HepG2 (cell line): ENCODE measurements around the gene GSDMA. TPM values are rescaled to one million over a fixed set of nuclear protein-coding genes. Genes with fewer than 3 reads are reported as not detected.

Experiments used
- ATF7 ChIP-seq, 2 experiments: fragments of 450-650 bp in 1 of 2; sonication (generic) in 1 of 2; formaldehyde crosslinking in 1 of 2; IDR thresholded peaks; 2 replicates each; pipeline versions ENCODE4 v1.4.0 to v1.6.1; 2016 to 2020; ENCODE audit warnings: antibody characterized with exemption in 1 of 2, mild to moderate bottlenecking in 1 of 2, missing genetic modification reagents in 1 of 2
- BRCA1 ChIP-seq: sonication (generic); formaldehyde crosslinking; IDR thresholded peaks from 2 replicates; pipeline ENCODE4 v1.4.0; 2020; ENCODE audit warnings: missing genetic modification reagents
- CERS6 ChIP-seq: sonication (generic); formaldehyde crosslinking; IDR thresholded peaks from 2 replicates; pipeline ENCODE4 v1.5.0; 2020; ENCODE audit warnings: missing genetic modification reagents
- ERF ChIP-seq: IDR thresholded peaks from 2 replicates; pipeline ENCODE4 v1.6.1; 2018; ENCODE audit warnings: missing biosample characterization, missing genetic modification reagents
- GZF1 ChIP-seq: sonication (generic); formaldehyde crosslinking; IDR thresholded peaks from 2 replicates; pipeline ENCODE4 v1.5.1; 2020; ENCODE audit warnings: mild to moderate bottlenecking, missing genetic modification reagents
- KDM5A ChIP-seq: fragments of 200-600 bp; sonication (generic); IDR thresholded peaks from 2 replicates; pipeline ENCODE4 v1.7.0; 2018; ENCODE audit warnings: antibody characterized with exemption, mild to moderate bottlenecking, low read length, borderline replicate concordance
- MAX ChIP-seq: IDR thresholded peaks from 2 replicates; pipeline ENCODE4 v1.6.1; 2012; ENCODE audit warnings: inconsistent platforms
- MYC ChIP-seq: sonication (generic); formaldehyde crosslinking; IDR thresholded peaks from 2 replicates; pipeline ENCODE4 v1.9.0; 2021; ENCODE audit warnings: missing genetic modification reagents, borderline replicate concordance
- NAIF1 ChIP-seq: sonication (generic); formaldehyde crosslinking; IDR thresholded peaks from 2 replicates; pipeline ENCODE4 v1.5.0; 2020; ENCODE audit warnings: mild to moderate bottlenecking, missing genetic modification reagents, borderline replicate concordance
- NR3C1 ChIP-seq: sonication (generic); formaldehyde crosslinking; IDR thresholded peaks from 2 replicates; pipeline ENCODE4 v1.4.0; 2020; ENCODE audit warnings: missing genetic modification reagents
- REPIN1 ChIP-seq: sonication (generic); formaldehyde crosslinking; IDR thresholded peaks from 2 replicates; pipeline ENCODE4 v1.8.0; 2022; ENCODE audit warnings: missing genetic modification reagents, low read depth, mild to moderate bottlenecking, borderline replicate concordance
- YEATS2 ChIP-seq: sonication (generic); formaldehyde crosslinking; IDR thresholded peaks from 2 replicates; pipeline ENCODE4 v1.4.0; 2020; ENCODE audit warnings: missing genetic modification reagents, borderline replicate concordance
- ZKSCAN1 ChIP-seq: fragments of 150-350 bp; IDR thresholded peaks from 2 replicates; pipeline ENCODE4 v1.6.1; 2014; ENCODE audit warnings: low read length
- ZMYM4 ChIP-seq: sonication (generic); formaldehyde crosslinking; IDR thresholded peaks from 2 replicates; pipeline ENCODE4 v1.8.1; 2023; ENCODE audit warnings: mild to moderate bottlenecking, missing genetic modification reagents
- ZNF124 ChIP-seq: sonication (generic); formaldehyde crosslinking; IDR thresholded peaks from 2 replicates; pipeline ENCODE4 v1.4.0; 2020; ENCODE audit warnings: missing genetic modification reagents
- ZNF160 ChIP-seq: sonication (generic); formaldehyde crosslinking; IDR thresholded peaks from 2 replicates; pipeline ENCODE4 v1.8.0; 2022; ENCODE audit warnings: mild to moderate bottlenecking, inconsistent platforms, missing genetic modification reagents
- ZNF251 ChIP-seq: sonication (generic); formaldehyde crosslinking; IDR thresholded peaks from 2 replicates; pipeline ENCODE4 v1.9.0; 2021; ENCODE audit warnings: mild to moderate bottlenecking, missing genetic modification reagents
- ZNF296 ChIP-seq: sonication (generic); formaldehyde crosslinking; conservative IDR thresholded peaks from 2 replicates; pipeline ENCODE4 v1.5.0; 2020; ENCODE audit warnings: mild to moderate bottlenecking, missing genetic modification reagents
- ZNF317 ChIP-seq: sonication (generic); formaldehyde crosslinking; IDR thresholded peaks from 2 replicates; pipeline ENCODE4 v1.5.0; 2020; ENCODE audit warnings: mild to moderate bottlenecking, missing genetic modification reagents
- ZNF598 ChIP-seq: sonication (generic); formaldehyde crosslinking; IDR thresholded peaks from 2 replicates; pipeline ENCODE4 v1.5.1; 2020; ENCODE audit warnings: mild to moderate bottlenecking, missing genetic modification reagents, borderline replicate concordance
- ZNF775 ChIP-seq: sonication (generic); formaldehyde crosslinking; IDR thresholded peaks from 2 replicates; pipeline ENCODE4 v1.4.0; 2020; ENCODE audit warnings: missing genetic modification reagents, mild to moderate bottlenecking, moderate library complexity, borderline replicate concordance
- polyA plus RNA-seq, 8 experiments: library from polyadenylated mRNA; depleted of rRNA in 3 of 8; stranded (reverse) in 7 of 8; unstranded in 1 of 8; fragments of >200 nt; fragmentation: Illumina TruSeq in 4 of 8; extraction: Trizol in 4 of 8; gene quantifications; 2 replicates each; pipeline versions ENCODE4 v1.2.1 to v1.2.3, GENCODE V29; 2011 to 2016; ENCODE audit warnings: low read depth in 4 of 8, missing spikeins in 1 of 8, mixed read lengths in 1 of 8; ENCODE audit not compliant: insufficient read depth in 1 of 8
- total RNA-seq, 5 experiments: library from RNA; depleted of rRNA; stranded (reverse); fragments of >200 nt; fragmentation: Illumina TruSeq; extraction: Trizol; gene quantifications; 2 replicates each; pipeline ENCODE4 v1.2.3, GENCODE V29; 2016; ENCODE audit warnings: low read depth in 1 of 5
- TF ChIP-seq, protein P1 (sequence below): sonication (generic); formaldehyde crosslinking; IDR thresholded peaks from 2 replicates; pipeline ENCODE4 v1.4.0; 2020; ENCODE audit warnings: missing genetic modification reagents
- TF ChIP-seq, protein P2 (sequence below): sonication (generic); formaldehyde crosslinking; IDR thresholded peaks from 2 replicates; pipeline ENCODE4 v1.5.1; 2020; ENCODE audit warnings: mild to moderate bottlenecking, missing genetic modification reagents, moderate library complexity
- TF ChIP-seq, protein P3 (sequence below): sonication (generic); formaldehyde crosslinking; IDR thresholded peaks from 2 replicates; pipeline ENCODE4 v1.4.0; 2020; ENCODE audit warnings: missing genetic modification reagents
- TF ChIP-seq, protein P4 (sequence below): IDR thresholded peaks from 2 replicates; pipeline ENCODE4 v1.6.1; 2018; ENCODE audit warnings: missing genetic modification reagents, mild to moderate bottlenecking, missing compliant biosample characterization

Gene GSDMA
- total and polyA plus RNA-seq, 2 of the 13 experiments (the other 11 are each of a cell fraction or from before 2014, with no cell fraction given), result not detected

DNA sequence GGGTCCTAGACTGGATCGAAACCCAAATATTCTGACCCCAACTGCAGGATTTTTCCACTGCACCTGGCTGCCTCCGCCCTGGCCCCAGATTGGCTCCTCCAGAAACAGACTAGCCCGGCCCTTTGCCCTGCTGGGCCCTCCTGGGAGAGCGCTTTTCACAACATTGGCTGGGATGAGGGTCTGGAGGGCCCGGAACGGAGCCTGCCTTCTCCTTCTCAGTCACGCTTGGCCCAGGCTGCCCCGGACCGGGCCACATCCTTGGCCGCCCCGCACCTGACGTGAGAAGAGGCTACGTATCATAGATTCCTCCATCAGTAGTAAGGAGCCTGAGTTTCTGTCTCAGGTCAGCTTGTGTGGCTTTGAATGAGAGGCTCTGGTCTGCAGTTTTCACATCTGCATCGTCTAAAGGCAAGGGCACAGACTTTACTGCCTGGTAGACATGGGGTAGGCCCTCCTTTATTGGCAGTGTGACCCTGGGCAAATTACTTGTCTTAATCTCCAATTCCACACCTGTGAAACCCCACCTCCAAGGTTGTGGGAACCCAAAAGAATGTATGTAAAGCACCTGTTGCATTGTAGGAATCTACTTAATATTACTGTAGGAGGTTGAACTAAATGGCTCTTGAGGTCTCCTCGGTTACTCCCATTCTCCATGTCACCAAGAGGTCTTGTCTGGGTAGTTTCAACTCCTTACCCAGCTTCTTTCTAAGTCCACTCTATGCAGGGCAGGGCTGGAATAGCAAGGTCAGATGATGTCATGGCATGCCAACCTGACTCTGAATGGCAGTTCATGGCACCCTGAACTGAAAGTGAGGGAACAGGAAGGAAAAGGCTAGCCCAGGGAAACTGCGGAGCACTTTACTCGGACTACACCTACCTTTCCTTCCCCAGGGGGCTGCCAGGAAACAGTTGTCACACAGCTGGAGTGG is 34.6 kb upstream of the GSDMA start (continued):
- TF ChIP-seq ZNF317, result no peak; the same call in 1 of the 2 replicates
- TF ChIP-seq MYC (CRISPR knock-in tag), result no peak
- TF ChIP-seq, protein P1, sequence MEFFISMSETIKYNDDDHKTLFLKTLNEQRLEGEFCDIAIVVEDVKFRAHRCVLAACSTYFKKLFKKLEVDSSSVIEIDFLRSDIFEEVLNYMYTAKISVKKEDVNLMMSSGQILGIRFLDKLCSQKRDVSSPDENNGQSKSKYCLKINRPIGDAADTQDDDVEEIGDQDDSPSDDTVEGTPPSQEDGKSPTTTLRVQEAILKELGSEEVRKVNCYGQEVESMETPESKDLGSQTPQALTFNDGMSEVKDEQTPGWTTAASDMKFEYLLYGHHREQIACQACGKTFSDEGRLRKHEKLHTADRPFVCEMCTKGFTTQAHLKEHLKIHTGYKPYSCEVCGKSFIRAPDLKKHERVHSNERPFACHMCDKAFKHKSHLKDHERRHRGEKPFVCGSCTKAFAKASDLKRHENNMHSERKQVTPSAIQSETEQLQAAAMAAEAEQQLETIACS, result no peak
- TF ChIP-seq, protein P2, sequence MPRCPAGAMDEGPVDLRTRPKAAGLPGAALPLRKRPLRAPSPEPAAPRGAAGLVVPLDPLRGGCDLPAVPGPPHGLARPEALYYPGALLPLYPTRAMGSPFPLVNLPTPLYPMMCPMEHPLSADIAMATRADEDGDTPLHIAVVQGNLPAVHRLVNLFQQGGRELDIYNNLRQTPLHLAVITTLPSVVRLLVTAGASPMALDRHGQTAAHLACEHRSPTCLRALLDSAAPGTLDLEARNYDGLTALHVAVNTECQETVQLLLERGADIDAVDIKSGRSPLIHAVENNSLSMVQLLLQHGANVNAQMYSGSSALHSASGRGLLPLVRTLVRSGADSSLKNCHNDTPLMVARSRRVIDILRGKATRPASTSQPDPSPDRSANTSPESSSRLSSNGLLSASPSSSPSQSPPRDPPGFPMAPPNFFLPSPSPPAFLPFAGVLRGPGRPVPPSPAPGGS (CRISPR knock-in tag), result no peak; the same call in 1 of the 2 replicates
- 0 out of 2 replicates have a peak, but pooled peaks have one; percentile 37 for TF ChIP-seq NAIF1 (CRISPR knock-in tag)
- TF ChIP-seq ZNF775 (CRISPR knock-in tag), result no peak
- no peak for TF ChIP-seq YEATS2 (CRISPR knock-in tag)
- TF ChIP-seq, protein P3, sequence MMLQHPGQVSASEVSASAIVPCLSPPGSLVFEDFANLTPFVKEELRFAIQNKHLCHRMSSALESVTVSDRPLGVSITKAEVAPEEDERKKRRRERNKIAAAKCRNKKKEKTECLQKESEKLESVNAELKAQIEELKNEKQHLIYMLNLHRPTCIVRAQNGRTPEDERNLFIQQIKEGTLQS (CRISPR knock-in tag), result no peak
- no peak for TF ChIP-seq NR3C1 (CRISPR knock-in tag)
- no peak for TF ChIP-seq ZNF160 (CRISPR knock-in tag)
- no peak for TF ChIP-seq ZNF124
- TF ChIP-seq GZF1, result no peak
- no peak; the same call in 1 of the 2 replicates for TF ChIP-seq ZNF251 (CRISPR knock-in tag)
- TF ChIP-seq KDM5A, result 0 out of 2 replicates have a peak, but pooled peaks have one; percentile 22
- TF ChIP-seq BRCA1, result no peak
- TF ChIP-seq ZMYM4 (CRISPR knock-in tag), result 0 out of 2 replicates have a peak, but pooled peaks have one; percentile 21
- TF ChIP-seq, protein P4, sequence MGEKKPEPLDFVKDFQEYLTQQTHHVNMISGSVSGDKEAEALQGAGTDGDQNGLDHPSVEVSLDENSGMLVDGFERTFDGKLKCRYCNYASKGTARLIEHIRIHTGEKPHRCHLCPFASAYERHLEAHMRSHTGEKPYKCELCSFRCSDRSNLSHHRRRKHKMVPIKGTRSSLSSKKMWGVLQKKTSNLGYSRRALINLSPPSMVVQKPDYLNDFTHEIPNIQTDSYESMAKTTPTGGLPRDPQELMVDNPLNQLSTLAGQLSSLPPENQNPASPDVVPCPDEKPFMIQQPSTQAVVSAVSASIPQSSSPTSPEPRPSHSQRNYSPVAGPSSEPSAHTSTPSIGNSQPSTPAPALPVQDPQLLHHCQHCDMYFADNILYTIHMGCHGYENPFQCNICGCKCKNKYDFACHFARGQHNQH (CRISPR knock-in tag), result no peak
- no peak for TF ChIP-seq ZNF296 (CRISPR knock-in tag)
- TF ChIP-seq CERS6, result no peak
- TF ChIP-seq ATF7 (IDR thresholded peaks at IDR 0.05), result peak; percentile 82
- TF ChIP-seq ATF7 (CRISPR knock-in tag; IDR thresholded peaks at IDR 0.05), result no peak
- TF ChIP-seq ZNF598 (CRISPR knock-in tag), result peak; percentile 63; the same call in 1 of the 2 replicates
- TF ChIP-seq ERF (CRISPR knock-in tag), result no peak
- no peak for TF ChIP-seq MAX
- TF ChIP-seq REPIN1 (CRISPR knock-in tag), result no peak
- TF ChIP-seq ZKSCAN1, result no peak
